Measurements from ENCODE around the gene PODN.

GRCh38 chr1:53121319-53122172, 59.5 kb downstream of the PODN start:
- no peak for TF ChIP-seq CTCF (conservative IDR thresholded peaks at IDR 0.05)
- TF ChIP-seq EZH2 (IDR thresholded peaks at IDR 0.05; ENCODE audit: low read depth), result no peak
